GM18870 (cell line): ENCODE data around the gene FJX1.
"Not testable (repeated sequence)": the region's sequence is repeated elsewhere in the genome, so short reads cannot be mapped to it uniquely, and the experiment has no call there.

ENCODE experiments used
- ATAC-seq: cut with Tn5 transposase; IDR thresholded peaks from one replicate; pipeline ENCODE4 v1.9.1; 2021; ENCODE audit warnings: moderate library complexity; ENCODE audit not compliant: unreplicated experiment

Gene FJX1

DNA sequence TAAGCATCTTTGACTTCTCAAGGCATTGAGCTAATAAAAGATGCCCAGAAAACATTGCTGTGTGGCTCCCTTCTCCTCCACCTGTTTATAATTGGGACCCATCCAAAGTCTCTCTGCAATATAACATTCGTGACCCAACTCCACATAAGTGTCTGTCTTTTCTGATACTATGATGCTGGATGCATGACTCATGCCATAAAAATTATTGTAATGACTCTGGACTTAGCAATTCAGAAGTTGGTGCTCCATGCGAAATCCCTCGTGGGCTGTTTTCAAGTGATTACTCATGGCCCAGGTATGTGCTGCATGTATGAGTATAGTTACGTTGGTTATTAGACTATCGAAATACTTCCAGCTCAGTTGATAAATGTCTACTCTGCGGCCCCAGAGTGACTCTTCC, 11.7 kb downstream of the FJX1 start:
- ATAC-seq: no peak

DNA sequence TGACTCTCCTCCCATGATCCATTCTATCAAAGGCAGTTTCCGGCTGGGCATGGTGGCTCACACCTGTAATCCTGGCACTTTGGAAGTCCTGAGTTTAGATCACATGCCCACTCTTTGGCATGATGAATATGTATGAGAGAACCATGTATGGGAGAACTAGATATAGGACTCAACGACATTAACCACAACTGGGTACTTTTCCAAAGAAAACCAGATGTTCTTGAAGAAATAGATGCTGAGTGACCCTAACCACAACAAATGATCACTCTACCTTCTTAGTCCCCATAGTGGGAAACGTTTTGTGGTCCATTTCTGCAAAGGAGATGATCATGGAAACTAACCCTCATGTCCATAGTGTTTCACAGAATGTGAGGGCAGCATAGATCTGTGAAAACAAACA, 13.6 kb downstream of the FJX1 start:
- no peak for ATAC-seq

DNA sequence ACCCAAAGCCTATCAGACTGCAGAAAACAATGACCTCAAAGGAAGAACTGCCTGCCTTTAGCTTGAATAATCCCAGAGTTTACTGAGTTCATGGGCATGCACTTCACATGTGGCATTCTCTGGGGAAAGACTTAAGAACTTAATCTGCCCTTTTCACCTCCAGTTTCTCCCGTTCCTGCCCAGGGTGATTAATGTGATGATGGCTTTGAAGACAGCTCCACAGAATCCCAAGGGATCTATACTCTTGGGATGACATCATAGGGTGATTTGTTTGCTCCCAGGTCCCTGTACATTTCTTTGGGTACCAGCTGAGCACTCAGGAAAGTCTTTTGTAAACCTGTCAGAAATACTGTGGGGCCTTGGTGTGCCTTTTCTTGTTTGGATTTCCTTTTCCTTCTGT, 14.0 kb downstream of the FJX1 start:
- ATAC-seq: no peak

DNA sequence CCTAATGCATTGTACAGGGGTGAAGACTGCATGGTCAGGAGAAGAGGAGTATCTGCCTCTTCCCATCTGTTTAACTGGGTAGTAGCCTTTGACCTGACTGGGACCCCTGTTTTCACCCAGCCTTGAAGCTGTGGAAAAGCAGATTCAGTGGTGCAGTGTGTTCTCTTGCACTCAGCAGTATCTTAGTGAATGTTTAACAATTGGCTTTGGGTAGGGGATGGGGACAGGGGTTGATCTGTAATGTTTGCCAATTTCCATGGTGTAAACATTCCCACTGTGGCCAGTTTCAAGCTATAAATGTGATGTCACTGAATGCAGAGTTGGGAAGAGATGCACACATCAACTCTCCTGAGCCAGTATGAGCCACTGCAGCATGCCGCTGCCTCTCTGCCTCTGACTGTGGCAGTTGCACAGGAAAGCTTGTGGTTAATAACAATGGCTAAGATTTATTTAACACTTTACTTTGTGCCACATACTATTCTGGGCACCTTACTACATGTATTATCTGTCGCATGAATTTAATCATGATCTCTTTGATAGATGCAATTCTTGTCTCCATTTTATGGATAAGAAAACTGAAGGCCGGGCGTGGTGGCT, 15.7 kb downstream of the FJX1 start:
- ATAC-seq: no peak

DNA sequence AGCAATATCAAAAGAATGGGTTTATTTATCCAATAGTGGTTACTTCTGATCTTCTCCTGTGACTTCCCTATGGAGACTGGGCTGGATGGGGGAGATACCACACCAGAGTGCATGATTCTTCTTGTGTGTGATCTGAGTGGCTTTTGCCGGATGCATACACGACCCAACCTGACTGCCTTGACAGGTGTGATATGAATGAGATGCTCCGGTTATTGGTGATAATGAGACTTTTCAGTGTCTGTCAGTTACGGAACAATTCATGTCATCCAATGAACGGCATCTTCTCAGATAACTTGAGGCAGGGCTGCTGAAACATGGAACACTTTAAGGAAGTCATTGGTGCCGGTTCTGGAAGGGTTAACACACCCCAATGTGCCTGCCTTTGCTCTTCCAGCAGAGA, 17.7 kb downstream of the FJX1 start:
- no peak for ATAC-seq

DNA sequence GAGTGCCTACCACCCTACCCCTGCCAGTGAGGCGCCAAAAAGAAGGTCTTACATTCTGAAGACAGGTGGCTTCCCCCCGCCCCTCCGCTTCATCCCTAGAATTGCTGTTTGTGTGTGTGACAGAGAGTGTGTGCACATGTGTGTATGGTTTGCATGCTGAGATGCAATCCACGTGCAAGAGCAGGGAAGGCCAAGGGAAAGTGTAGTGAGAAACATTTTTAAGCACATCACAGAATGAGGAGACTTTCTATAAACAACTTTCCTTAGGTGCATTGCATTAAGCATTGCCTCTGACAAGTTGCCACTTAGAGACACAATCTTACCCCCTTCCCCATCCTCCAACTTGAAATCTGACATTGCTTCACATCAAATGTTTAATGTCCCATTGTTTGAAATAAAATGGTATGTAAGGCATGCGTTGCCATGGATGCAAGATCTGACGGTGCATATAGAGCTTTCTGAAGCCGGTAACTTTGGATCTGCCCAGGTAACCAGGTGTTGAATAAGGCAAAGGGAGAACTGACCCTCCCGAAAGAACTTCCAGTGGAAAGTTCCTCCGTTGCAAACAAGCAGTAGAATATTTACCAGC, 21.4 kb downstream of the FJX1 start:
- ATAC-seq: no peak

DNA sequence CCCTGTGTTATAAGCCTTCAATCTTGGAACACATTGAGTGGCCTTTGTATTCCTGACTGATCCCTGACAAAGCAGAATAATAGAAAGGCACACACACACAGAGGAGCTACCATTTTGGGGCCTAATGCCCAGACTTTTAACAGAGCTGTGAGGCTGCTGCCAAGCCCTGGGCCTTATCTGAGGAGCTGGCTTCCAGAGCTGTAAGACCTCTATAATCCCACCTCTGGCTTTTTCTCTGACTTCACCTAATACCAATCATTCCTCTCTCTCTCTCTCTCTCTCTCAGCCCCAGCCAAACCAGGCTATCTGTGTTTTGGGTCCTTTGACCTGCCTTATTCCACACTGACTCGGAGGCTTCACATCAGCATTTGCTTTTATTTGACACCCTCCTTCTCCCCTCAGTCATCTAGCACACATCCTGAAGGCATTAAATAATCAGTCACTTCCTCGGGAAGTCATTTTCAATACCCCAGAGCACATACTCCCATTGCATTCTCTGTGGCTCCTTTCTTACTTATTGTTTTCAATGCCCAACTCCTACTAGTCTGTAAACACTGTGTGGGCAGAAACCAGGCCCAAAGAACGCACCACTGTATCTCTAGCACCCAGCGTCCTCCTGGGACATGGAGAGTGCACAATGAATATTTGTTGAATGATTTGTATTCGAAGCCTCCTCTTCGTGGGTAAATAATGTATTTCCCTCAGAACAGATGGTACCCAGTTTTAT, 23.1 kb downstream of the FJX1 start:
- no peak for ATAC-seq

DNA sequence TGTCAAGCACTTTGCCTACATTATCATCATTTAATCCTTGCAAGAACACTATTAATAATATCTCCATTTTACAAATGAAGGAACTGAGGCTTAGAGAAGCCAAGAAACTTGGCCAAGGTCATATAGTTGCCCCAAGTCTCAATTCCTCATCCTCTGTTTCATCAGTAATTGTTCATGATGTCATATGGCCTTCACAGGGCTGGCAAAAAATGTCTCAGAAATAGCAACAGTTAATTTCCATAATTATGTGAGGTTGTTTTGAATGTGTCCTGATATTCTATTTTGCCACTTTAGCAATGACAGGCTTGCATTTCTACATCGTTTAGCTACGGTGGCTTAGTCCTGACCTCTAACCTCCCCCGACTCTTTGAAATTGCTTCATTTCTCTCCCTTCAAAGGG, 23.7 kb downstream of the FJX1 start:
- ATAC-seq: no peak

DNA sequence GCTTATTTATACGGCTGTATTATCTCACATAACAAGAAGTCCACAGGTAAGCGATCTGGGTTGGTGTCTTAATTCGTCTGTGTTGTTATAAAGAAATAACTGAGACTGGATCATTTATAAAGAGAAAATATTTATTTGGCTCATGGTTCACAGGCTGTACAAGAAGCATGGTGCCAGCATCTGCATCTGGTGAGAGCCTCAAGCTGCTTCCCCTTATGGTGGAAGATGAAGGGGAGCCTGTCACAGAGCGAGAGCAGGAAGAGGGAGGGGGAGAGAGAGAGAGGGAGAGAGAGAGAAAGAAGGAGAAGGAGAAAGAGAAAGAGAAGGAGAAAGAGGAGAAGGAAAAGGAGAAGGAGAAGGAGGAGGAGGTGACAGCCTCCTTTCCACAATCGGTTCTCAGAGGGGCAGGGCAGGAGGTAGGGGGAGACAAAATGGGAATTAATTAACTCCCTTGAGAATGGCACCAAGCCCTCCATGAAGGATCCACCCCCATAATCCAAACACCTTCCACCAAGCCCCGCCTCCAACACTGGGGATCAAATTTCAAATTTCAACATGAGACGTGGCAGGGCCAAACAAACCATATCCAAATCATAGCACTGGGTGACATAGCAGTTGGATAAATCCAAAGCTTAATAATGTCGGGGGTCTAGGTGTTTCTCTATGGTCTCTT, 29.3 kb downstream of the FJX1 start:
- ATAC-seq: no peak

DNA sequence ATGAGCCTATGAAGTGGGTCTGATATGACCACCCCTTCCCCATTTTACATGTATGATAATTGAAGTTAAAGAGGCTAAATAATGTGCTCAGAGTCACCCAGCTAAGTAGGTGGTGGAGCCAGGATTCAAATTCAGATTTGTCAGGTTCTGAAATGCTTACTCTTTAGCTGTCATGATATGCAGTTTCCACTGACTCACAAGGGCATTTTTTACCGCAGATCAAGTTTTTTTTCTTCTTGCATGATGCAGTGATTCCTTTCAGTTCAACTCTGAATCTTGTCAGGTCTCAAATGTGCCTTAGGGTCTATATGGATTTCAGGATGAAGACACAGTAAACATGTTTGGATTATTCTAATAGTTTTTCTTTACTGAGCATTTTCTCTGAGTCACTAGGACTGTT, 31.7 kb downstream of the FJX1 start:
- ATAC-seq: no peak

DNA sequence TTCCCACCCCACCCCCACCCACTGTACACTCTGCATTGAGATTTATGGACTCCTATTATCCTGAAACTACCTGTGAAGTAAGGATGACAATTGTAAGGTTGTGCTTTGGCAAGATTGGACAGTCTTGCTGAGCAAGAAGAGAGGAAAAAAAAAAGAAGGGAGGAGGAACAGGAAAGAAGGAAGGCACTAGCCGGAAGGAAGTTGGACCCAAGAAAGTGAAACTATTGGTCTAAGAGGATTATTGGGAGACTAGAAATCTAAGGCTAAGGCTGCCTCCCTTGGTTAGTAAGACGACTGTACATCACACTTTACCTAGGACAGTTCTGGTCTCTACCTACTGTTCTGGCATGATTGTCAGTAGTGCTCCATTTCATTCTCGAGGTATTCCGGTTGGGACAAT, 32.2 kb downstream of the FJX1 start:
- no peak for ATAC-seq

DNA sequence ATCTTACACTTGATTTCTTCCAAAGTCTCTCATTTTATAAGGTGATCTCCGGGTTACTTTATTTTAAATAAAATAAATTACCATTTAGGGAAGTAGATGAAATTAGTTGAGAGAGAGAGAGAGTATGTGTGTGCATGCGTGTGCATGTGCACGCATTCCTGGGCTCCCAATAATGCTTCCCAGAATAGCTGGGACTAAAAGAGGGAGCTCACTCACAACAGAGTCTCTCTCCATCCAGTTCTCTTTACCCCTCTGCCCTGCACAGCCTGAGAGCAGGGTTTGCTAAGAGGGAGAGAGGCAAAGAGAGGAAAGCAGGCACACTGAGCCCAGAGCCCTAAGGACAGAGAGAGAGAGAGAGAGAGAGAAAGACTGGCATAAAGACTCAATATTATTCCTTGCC, 33.0 kb downstream of the FJX1 start:
- no peak for ATAC-seq

DNA sequence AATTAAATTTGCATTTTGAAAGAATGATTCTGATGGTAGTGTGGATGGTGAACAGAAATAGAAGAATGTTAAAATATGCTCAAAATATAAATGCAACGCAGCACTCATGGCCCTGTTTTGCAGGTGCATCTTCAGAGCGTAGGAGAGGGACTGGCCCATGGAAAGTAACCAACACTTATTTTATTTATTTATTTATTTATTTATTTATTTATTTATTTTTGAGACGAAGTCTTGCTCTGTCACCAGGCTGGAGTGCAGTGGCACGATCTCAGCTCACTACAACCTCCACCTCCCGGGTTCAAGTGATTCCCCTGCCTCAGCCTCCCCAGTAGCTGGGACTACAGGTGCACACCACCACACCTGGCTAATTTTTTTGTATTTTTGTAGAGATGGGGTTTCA, 34.5 kb downstream of the FJX1 start:
- not testable (repeated sequence) for ATAC-seq

DNA sequence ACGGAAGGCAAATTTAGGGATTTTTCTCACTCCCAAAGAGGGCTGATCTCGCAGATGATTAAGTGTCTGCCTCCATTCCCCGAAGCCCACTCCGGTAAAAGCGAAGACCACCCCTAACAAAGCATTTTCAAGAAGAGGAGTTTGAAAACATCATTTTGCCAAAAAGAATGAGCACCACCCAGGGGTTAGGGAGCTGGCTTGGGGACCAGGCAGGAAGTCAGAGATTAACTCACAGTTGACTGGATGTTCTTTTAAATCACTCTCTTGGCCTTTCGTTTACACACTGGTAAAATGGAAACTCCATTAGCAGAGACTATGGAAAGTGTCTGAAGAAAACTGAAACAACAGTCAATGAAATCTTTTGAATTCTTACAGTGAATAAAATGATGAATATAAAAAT, 36.5 kb downstream of the FJX1 start:
- ATAC-seq: no peak

DNA sequence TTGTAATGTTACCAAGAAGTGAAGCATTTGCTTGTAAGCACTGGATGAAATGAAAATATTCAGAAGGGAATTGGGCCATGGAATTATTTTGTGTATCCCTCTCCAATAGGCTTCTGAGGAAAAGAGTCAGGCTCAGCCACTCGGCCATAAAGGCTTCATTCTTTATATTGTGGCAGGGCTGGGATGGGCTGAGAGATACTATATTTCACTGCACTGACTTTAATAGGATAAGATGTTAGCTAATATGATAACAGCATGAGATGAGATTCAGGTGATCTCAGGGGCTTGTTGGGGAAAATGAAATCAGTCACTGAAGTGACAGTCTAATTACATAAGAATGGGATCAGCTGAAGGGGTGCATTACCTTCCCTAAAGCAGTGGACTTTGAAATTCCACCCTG, 37.0 kb downstream of the FJX1 start:
- no peak for ATAC-seq

DNA sequence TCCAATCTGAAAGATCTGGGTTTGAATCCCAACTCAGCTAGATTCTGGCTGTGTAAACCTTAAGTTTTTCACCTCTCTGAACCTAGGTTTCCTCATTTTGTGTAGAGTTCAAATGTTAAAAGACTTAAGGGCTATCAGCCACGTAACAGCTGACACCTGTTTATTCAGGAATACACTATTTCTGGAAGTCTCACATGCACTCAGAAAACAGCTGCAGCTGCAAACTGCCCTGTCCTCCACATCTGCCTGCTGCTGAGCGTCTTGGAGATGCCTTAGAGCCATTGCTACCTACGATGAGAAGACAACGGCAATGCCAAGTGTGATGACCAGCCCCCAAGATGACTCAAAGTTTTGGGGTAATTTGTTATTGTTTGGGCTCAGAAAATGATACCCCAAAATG, 37.6 kb downstream of the FJX1 start:
- ATAC-seq: no peak

DNA sequence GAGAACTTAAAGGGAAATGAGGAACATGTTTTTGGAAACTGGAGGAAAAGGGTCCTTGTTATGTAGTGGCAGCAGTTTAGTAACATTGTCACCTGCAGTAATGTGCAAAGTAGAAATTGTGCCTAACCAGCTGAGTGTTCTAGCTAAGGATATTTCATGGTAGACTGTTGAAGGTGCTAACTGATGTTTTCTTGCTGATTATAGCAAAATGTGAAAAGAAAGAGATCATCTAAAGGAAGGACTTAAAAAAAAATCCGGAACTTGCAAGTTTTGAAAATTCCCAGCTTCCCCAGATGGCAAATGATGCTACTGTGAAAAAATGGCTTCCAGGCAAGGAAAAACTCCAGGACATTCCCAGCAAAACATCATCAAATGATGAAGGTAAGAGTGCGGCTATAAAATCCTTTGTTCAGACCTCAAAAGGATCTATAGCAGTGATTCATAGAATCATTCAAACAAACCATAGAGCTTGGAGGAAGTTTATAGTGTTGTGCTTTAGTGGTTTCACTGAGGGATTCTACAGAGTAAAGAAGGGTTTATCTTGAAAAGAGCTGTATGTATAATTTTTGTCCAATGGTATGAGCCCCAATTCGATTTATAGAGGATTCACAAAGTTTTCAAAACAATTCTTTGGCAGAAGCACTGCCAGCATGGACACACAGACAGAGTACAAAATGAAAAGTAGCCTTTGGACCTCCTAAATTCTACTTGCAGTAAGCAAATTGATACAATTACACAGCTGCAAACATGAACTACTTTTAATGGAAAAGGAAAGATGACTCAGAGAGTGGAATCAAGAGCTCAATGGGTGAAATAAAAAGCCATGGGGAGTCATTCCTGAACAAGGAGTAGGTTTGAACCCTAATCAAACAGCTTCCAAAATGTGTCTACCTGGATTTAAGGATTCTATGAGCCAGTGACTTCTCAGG, 40.0 kb downstream of the FJX1 start:
- ATAC-seq: no peak

DNA sequence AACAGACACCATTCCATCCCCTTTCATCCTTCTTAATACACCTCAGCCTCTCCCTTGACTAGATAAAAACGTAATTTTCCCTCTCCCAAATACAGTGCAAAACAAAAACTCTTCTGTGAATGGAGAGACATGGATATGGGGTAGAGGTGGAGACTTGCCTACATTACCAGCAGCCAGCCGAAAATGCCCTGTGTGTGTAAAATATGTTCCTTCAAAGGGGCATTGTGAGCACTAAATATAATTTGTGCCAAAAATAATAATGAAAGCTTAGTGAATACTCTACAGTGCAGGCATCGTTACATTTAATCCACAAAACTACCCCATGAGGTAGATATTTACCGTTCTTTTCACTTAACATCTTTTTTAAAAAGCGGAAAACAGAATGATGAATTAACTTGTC, 43.3 kb downstream of the FJX1 start:
- ATAC-seq: no peak

DNA sequence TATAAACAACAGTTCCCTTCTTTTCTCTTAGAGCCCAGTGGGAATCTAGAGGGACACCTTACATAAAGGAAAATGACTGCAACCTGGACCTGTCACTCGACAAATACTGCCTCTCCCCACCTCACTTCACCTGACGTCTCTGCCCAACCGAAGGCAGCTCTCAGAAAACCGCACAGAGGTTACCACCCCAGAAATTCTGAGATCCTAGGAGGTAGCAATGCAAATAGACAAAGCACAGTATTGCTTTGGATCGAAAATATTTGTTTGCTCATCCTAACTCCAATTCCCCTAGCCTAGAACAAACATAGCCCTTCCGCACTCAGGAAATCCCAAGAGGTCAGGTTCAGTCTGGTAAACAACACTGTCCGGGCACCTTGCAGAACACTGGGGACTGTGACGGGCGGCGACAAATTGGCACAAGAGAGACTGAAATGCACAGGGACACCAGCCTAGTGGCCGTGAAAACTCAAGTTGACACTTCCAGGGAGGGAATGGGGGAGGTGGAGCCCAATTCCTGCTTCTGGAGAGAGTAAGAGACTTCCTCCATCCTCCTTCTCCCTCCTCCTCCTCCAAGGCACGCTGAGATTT, 43.9 kb downstream of the FJX1 start:
- peak; percentile 25 for ATAC-seq

DNA sequence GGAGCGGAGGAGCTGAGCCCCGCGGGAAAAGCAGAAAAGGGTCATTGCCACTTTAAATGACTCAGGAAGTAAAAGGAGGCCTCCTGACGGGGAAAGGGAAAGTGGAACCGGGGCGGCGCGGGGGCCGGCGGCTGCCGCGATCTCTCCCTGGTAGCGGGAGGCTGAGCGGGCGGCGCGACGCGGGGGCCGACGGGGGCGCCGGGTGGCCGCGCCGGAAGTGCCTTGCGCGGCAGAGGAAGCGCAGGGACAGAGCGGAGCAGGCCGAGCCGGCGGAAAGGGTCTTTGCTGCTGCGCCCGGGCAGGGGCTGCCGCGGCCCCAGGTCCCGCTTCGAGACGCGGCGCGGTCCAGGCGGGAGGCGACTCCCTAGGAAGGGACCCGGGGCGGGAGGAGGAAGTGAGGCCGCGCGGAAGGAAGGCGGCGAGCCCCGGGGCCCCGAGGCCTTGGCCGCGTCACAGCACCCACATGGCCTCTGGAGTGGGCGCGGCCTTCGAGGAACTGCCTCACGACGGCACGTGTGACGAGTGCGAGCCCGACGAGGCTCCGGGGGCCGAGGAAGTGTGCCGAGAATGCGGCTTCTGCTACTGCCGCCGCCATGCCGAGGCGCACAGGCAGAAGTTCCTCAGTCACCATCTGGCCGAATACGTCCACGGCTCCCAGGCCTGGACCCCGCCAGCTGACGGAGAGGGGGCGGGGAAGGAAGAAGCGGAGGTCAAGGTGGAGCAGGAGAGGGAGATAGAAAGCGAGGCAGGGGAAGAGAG, 44.6 kb downstream of the FJX1 start, which contains the start of gene TRIM44:
TRIM44 (plus strand) TSS at position 127 of the 759 bp plus-strand sequence; CDS start at position 464, 337 bp downstream.
- ATAC-seq: peak; percentile 84
